ENCODE data around the gene ARMC8. TPM values are rescaled to one million over a fixed set of nuclear protein-coding genes. Genes with fewer than 3 reads are reported as not detected.

Gene ARMC8
- total RNA-seq, 2 donors from 2014 or later: 82.7 to 189 TPM

GRCh38 chr3:138289701-138290100, 102.6 kb downstream of the ARMC8 start:
- Histone ChIP-seq H3K27ac (no peak overlapping the region), H3K9me3 (no peaks in the 10 kb centered on the region), H3K36me3 (peaks cover 57% of the 10 kb centered on the region), H3K4me1 (ENCODE audit: control insufficient read depth in 1 of 2, low read depth in 2 of 2) (no peaks in the 10 kb centered on the region), H3K27me3 (replicated peaks; ENCODE audit: insufficient read depth) (no peaks in the 10 kb centered on the region), H3K4me3 (no peak overlapping the region)
- DNase-seq (ENCODE audit: low spot score) (no peak), ATAC-seq (ENCODE audit: insufficient number of reproducible peaks, low FRiP score, low read depth) (no peak)
- TF ChIP-seq CTCF (IDR thresholded peaks at IDR 0.05): no peak

GRCh38 chr3:138296639-138297038, 109.5 kb downstream of the ARMC8 start:
- TF ChIP-seq CTCF (IDR thresholded peaks at IDR 0.05): no peak
- no peaks in the 10 kb centered on the region for H3K4me1 ChIP-seq (ENCODE audit: control insufficient read depth in 1 of 2, low read depth in 2 of 2)
- H3K36me3 ChIP-seq: peaks cover 38% of the 10 kb centered on the region
- H3K27ac ChIP-seq: no peak overlapping the region
- no peaks in the 10 kb centered on the region for H3K27me3 ChIP-seq (replicated peaks; ENCODE audit: insufficient read depth)
- H3K9me3 ChIP-seq: no peaks in the 10 kb centered on the region
- no peak overlapping the region for H3K4me3 ChIP-seq
- no peak for ATAC-seq (ENCODE audit: insufficient number of reproducible peaks, low FRiP score, low read depth)
- no peak for DNase-seq (ENCODE audit: low spot score)

GRCh38 chr3:138297059-138297607, 110.0 kb downstream of the ARMC8 start:
- peaks cover 33% of the 10 kb centered on the region for H3K36me3 ChIP-seq
- no peaks in the 10 kb centered on the region for H3K9me3 ChIP-seq
- H3K27ac ChIP-seq: no peak overlapping the region
- no peak for DNase-seq (ENCODE audit: low spot score)
- H3K4me3 ChIP-seq: no peak overlapping the region
- ATAC-seq (ENCODE audit: insufficient number of reproducible peaks, low FRiP score, low read depth): no peak
- no peak for TF ChIP-seq CTCF (IDR thresholded peaks at IDR 0.05)
- H3K27me3 ChIP-seq (replicated peaks; ENCODE audit: insufficient read depth): no peaks in the 10 kb centered on the region
- H3K4me1 ChIP-seq (ENCODE audit: control insufficient read depth in 1 of 2, low read depth in 2 of 2): no peaks in the 10 kb centered on the region

- no peak overlapping the region for H3K27ac ChIP-seq
- TF ChIP-seq CTCF (IDR thresholded peaks at IDR 0.05): no peak
- DNase-seq (ENCODE audit: low spot score) (no peak), ATAC-seq (ENCODE audit: insufficient number of reproducible peaks, low FRiP score, low read depth) (no peak)
- no peak overlapping the region for H3K4me3 ChIP-seq
- H3K9me3 ChIP-seq: no peaks in the 10 kb centered on the region
- H3K4me1 ChIP-seq (ENCODE audit: control insufficient read depth in 1 of 2, low read depth in 2 of 2): no peaks in the 10 kb centered on the region
- H3K36me3 ChIP-seq: peaks cover 26% of the 10 kb centered on the region
- H3K27me3 ChIP-seq (replicated peaks; ENCODE audit: insufficient read depth): no peaks in the 10 kb centered on the region
These were observed 110.8 kb downstream of the ARMC8 start for GRCh38 chr3:138297876-138298275.

- Histone ChIP-seq H3K27me3 (replicated peaks; ENCODE audit: insufficient read depth) (no peaks in the 10 kb centered on the region), H3K36me3 (peaks cover 16% of the 10 kb centered on the region), H3K27ac (no peak overlapping the region), H3K9me3 (no peaks in the 10 kb centered on the region), H3K4me1 (ENCODE audit: control insufficient read depth in 1 of 2, low read depth in 2 of 2) (no peaks in the 10 kb centered on the region), H3K4me3 (no peak overlapping the region)
- TF ChIP-seq CTCF (IDR thresholded peaks at IDR 0.05): no peak
- DNase-seq (ENCODE audit: low spot score) (no peak), ATAC-seq (ENCODE audit: insufficient number of reproducible peaks, low FRiP score, low read depth) (no peak)
These were observed 113.5 kb downstream of the ARMC8 start for GRCh38 chr3:138300647-138301046.

Data from thoracic aorta (tissue), 2 donors.